22Rv1 (cell line): ENCODE data around the gene LPAR1.

Experiments used
- ZFX ChIP-seq: fragments of 450-650 bp; IDR thresholded peaks from 2 replicates; pipeline ENCODE4 v1.6.1; 2017; ENCODE audit warnings: antibody characterized with exemption, borderline replicate concordance
- TF ChIP-seq, protein P1 (sequence below): fragments of 450-650 bp; IDR thresholded peaks from 2 replicates; pipeline ENCODE4 v1.5.1; 2017; ENCODE audit warnings: mild to moderate bottlenecking

DNA sequence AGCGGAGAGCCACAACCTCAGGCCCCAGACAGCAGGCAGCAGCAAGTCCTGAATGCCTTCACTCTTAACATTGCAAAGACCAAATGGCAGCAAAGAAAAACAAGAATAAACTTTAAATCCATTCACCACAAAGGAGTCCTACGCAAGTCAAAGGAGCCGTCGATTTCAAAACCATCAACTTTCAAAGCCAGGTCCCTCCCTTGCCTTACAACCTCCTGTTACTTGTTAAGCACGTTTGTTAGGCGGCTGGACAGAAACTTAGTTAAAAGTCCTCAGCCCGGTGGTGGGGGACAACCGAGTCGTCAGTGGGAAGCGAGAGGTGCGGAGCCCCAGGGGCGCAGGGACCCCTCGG lies 938 bp downstream of the LPAR1 start:
- TF ChIP-seq, protein P1, sequence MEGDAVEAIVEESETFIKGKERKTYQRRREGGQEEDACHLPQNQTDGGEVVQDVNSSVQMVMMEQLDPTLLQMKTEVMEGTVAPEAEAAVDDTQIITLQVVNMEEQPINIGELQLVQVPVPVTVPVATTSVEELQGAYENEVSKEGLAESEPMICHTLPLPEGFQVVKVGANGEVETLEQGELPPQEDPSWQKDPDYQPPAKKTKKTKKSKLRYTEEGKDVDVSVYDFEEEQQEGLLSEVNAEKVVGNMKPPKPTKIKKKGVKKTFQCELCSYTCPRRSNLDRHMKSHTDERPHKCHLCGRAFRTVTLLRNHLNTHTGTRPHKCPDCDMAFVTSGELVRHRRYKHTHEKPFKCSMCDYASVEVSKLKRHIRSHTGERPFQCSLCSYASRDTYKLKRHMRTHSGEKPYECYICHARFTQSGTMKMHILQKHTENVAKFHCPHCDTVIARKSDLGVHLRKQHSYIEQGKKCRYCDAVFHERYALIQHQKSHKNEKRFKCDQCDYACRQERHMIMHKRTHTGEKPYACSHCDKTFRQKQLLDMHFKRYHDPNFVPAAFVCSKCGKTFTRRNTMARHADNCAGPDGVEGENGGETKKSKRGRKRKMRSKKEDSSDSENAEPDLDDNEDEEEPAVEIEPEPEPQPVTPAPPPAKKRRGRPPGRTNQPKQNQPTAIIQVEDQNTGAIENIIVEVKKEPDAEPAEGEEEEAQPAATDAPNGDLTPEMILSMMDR, result no peak
- no peak for TF ChIP-seq ZFX
